ENCODE measurements around the gene RAB5IF. TPM values are rescaled to one million over a fixed set of nuclear protein-coding genes. Genes with fewer than 3 reads are reported as not detected.

RAB5IF gene
- total and polyA plus RNA-seq, 9 of the 15 experiments (the other 6 are each of a cell fraction or from before 2014, with no cell fraction given) = 26.5 to 198 (median 134) TPM

DNA sequence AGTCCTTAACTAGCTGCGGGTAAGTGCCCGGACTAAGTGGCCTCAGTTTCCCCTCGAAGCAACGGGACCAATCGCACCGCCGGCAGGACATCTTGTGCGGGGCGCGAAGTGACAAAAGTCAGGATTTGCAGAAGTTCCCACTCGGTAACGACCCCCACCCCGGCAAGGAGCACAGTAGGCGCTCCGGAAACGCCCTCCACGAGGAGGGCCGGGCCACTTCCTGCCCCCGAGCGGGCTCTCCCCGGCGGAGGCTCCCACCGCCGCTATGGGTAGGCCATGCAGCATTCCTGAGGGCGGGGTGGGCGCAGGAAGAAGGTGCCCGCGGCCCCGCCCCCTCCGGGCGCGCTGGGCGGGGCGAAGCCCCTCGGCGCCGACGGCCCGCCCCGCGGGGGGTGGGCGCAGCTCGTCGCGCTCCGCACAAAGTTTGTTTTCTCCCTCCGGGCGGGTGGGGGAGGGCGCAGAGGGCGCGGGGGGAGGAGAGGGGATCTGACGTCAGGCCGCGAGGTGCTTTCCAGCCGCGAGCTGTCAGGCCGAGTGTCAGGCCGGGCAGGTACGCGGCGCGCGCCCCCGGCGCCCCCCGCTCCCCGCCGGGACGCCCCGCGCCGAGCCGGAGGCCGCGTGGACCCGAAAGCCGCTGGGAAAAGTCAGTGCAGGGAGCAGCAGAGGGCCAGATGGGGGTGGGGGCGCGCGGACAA, 32.3 kb upstream of the RAB5IF start, which contains the start of gene TGIF2 (continued):
- TF ChIP-seq, protein P1, sequence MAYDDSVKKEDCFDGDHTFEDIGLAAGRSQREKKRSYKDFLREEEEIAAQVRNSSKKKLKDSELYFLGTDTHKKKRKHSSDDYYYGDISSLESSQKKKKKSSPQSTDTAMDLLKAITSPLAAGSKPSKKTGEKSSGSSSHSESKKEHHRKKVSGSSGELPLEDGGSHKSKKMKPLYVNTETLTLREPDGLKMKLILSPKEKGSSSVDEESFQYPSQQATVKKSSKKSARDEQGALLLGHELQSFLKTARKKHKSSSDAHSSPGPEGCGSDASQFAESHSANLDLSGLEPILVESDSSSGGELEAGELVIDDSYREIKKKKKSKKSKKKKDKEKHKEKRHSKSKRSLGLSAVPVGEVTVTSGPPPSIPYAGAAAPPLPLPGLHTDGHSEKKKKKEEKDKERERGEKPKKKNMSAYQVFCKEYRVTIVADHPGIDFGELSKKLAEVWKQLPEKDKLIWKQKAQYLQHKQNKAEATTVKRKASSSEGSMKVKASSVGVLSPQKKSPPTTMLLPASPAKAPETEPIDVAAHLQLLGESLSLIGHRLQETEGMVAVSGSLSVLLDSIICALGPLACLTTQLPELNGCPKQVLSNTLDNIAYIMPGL (CRISPR knock-in tag; IDR thresholded peaks at IDR 0.05) = no peak
- TF ChIP-seq CBFB (CRISPR knock-in tag; IDR thresholded peaks at IDR 0.05) (0 out of 2 replicates have a peak, but pooled peaks have one; percentile 1), CCNT2 (IDR thresholded peaks at IDR 0.05; ENCODE audit: borderline replicate concordance, extremely low read depth, insufficient read length, low read depth, low read length) (peak; percentile 88), KDM2B (CRISPR knock-in tag; IDR thresholded peaks at IDR 0.05) (no peak), C11orf30 (IDR thresholded peaks at IDR 0.05; ENCODE audit: low read depth) (no peak), TEAD4 (IDR thresholded peaks at IDR 0.05; ENCODE audit: low read length) (peak; percentile 84), TEAD4 (CRISPR knock-in tag; IDR thresholded peaks at IDR 0.05; ENCODE audit: borderline replicate concordance) (peak; percentile 83; the same call in 1 of the 2 replicates), SAFB (IDR thresholded peaks at IDR 0.05; ENCODE audit: borderline replicate concordance, low read depth, low read length) (no peak), WHSC1 (IDR thresholded peaks at IDR 0.05; ENCODE audit: low read length) (no peak), JUND (IDR thresholded peaks at IDR 0.05; ENCODE audit: borderline replicate concordance, low read depth, low read length) (peak; percentile 13; the same call in 1 of the 2 replicates), JUND (tag; IDR thresholded peaks at IDR 0.05; ENCODE audit: borderline replicate concordance, low read depth, low read length) (no peak; the same call in 2 of the 3 replicates), TAF1 (IDR thresholded peaks at IDR 0.05; ENCODE audit: control insufficient read depth, extremely low read depth, insufficient read depth, low read length, severe bottlenecking) (peak; percentile 40), ZBTB17 (CRISPR knock-in tag; IDR thresholded peaks at IDR 0.05) (no peak; the same call in none of the 2 replicates), ETV5 (CRISPR knock-in tag; IDR thresholded peaks at IDR 0.05; ENCODE audit: low read depth) (peak; percentile 67), KHSRP (IDR thresholded peaks at IDR 0.05) (no peak), ZZZ3 (IDR thresholded peaks at IDR 0.05) (no peak)
- TF ChIP-seq, protein P2, sequence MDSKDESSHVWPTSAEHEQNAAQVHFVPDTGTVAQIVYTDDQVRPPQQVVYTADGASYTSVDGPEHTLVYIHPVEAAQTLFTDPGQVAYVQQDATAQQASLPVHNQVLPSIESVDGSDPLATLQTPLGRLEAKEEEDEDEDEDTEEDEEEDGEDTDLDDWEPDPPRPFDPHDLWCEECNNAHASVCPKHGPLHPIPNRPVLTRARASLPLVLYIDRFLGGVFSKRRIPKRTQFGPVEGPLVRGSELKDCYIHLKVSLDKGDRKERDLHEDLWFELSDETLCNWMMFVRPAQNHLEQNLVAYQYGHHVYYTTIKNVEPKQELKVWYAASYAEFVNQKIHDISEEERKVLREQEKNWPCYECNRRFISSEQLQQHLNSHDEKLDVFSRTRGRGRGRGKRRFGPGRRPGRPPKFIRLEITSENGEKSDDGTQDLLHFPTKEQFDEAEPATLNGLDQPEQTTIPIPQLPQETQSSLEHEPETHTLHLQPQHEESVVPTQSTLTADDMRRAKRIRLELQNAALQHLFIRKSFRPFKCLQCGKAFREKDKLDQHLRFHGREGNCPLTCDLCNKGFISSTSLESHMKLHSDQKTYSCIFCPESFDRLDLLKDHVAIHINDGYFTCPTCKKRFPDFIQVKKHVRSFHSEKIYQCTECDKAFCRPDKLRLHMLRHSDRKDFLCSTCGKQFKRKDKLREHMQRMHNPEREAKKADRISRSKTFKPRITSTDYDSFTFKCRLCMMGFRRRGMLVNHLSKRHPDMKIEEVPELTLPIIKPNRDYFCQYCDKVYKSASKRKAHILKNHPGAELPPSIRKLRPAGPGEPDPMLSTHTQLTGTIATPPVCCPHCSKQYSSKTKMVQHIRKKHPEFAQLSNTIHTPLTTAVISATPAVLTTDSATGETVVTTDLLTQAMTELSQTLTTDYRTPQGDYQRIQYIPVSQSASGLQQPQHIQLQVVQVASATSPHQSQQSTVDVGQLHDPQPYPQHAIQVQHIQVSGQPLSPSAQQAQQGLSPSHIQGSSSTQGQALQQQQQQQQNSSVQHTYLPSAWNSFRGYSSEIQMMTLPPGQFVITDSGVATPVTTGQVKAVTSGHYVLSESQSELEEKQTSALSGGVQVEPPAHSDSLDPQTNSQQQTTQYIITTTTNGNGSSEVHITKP (IDR thresholded peaks at IDR 0.05; ENCODE audit: partially characterized antibody) = no peak
- TF ChIP-seq, protein P3, sequence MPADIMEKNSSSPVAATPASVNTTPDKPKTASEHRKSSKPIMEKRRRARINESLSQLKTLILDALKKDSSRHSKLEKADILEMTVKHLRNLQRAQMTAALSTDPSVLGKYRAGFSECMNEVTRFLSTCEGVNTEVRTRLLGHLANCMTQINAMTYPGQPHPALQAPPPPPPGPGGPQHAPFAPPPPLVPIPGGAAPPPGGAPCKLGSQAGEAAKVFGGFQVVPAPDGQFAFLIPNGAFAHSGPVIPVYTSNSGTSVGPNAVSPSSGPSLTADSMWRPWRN (IDR thresholded peaks at IDR 0.05; ENCODE audit: low read depth) = no peak
- TF ChIP-seq, protein P4, sequence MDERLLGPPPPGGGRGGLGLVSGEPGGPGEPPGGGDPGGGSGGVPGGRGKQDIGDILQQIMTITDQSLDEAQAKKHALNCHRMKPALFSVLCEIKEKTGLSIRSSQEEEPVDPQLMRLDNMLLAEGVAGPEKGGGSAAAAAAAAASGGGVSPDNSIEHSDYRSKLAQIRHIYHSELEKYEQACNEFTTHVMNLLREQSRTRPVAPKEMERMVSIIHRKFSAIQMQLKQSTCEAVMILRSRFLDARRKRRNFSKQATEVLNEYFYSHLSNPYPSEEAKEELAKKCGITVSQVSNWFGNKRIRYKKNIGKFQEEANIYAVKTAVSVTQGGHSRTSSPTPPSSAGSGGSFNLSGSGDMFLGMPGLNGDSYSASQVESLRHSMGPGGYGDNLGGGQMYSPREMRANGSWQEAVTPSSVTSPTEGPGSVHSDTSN (CRISPR knock-in tag; IDR thresholded peaks at IDR 0.05; ENCODE audit: low read depth) = no peak
- TF ChIP-seq, protein P4 (tag; conservative IDR thresholded peaks at IDR 0.05; ENCODE audit: low read depth) = no peak

All from K562 (cell line).